Neural cell (in vitro differentiated cells): ENCODE measurements around the gene FAM171A1.

Experiments
- EZH2 ChIP-seq: fragments of 200-600, 300-800 bp; shearing (Covaris generic), sonication (generic); IDR thresholded peaks from 2 replicates; pipeline ENCODE4 v1.6.1; 2014; ENCODE audit warnings: antibody characterized with exemption, low read length, borderline replicate concordance, mild to moderate bottlenecking; ENCODE audit not compliant: insufficient read depth, poor library complexity, severe bottlenecking
- POLR2AphosphoS5 ChIP-seq: IDR thresholded peaks from 2 replicates; pipeline ENCODE4 v1.6.1; 2012
- SMC3 ChIP-seq: fragments of 450-650 bp; conservative IDR thresholded peaks from 2 replicates; pipeline ENCODE4 v1.6.1; 2014; ENCODE audit warnings: antibody characterized with exemption, mild to moderate bottlenecking, moderate library complexity; ENCODE audit not compliant: poor library complexity
- TF ChIP-seq, protein P1 (sequence below): fragments of 450-650 bp; IDR thresholded peaks from 2 replicates; pipeline ENCODE4 v1.5.1; 2014; ENCODE audit warnings: antibody characterized with exemption, mild to moderate bottlenecking, moderate library complexity; ENCODE audit not compliant: poor library complexity, severe bottlenecking
- TF ChIP-seq, protein P2 (sequence below): IDR thresholded peaks from 2 replicates; pipeline ENCODE4 v1.6.1; 2012; ENCODE audit warnings: borderline replicate concordance

GRCh38 chr10:15408557-15408956 lies 37.5 kb upstream of the FAM171A1 start:
- TF ChIP-seq, protein P1, sequence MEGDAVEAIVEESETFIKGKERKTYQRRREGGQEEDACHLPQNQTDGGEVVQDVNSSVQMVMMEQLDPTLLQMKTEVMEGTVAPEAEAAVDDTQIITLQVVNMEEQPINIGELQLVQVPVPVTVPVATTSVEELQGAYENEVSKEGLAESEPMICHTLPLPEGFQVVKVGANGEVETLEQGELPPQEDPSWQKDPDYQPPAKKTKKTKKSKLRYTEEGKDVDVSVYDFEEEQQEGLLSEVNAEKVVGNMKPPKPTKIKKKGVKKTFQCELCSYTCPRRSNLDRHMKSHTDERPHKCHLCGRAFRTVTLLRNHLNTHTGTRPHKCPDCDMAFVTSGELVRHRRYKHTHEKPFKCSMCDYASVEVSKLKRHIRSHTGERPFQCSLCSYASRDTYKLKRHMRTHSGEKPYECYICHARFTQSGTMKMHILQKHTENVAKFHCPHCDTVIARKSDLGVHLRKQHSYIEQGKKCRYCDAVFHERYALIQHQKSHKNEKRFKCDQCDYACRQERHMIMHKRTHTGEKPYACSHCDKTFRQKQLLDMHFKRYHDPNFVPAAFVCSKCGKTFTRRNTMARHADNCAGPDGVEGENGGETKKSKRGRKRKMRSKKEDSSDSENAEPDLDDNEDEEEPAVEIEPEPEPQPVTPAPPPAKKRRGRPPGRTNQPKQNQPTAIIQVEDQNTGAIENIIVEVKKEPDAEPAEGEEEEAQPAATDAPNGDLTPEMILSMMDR, result no peak
- TF ChIP-seq, protein P2, sequence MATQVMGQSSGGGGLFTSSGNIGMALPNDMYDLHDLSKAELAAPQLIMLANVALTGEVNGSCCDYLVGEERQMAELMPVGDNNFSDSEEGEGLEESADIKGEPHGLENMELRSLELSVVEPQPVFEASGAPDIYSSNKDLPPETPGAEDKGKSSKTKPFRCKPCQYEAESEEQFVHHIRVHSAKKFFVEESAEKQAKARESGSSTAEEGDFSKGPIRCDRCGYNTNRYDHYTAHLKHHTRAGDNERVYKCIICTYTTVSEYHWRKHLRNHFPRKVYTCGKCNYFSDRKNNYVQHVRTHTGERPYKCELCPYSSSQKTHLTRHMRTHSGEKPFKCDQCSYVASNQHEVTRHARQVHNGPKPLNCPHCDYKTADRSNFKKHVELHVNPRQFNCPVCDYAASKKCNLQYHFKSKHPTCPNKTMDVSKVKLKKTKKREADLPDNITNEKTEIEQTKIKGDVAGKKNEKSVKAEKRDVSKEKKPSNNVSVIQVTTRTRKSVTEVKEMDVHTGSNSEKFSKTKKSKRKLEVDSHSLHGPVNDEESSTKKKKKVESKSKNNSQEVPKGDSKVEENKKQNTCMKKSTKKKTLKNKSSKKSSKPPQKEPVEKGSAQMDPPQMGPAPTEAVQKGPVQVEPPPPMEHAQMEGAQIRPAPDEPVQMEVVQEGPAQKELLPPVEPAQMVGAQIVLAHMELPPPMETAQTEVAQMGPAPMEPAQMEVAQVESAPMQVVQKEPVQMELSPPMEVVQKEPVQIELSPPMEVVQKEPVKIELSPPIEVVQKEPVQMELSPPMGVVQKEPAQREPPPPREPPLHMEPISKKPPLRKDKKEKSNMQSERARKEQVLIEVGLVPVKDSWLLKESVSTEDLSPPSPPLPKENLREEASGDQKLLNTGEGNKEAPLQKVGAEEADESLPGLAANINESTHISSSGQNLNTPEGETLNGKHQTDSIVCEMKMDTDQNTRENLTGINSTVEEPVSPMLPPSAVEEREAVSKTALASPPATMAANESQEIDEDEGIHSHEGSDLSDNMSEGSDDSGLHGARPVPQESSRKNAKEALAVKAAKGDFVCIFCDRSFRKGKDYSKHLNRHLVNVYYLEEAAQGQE, result no peak
- no peak for TF ChIP-seq POLR2AphosphoS5
- TF ChIP-seq SMC3, result no peak
- TF ChIP-seq EZH2, result no peak
